Measurements from ENCODE around the gene YJEFN3. TPM values are rescaled to one million over a fixed set of nuclear protein-coding genes. Genes with fewer than 3 reads are reported as not detected.

YJEFN3 gene
- total and polyA plus RNA-seq, 4 donors, result 0.19 to 0.88 (median 0.63) TPM

GRCh38 chr19:19501798-19502197, 26.9 kb upstream of the YJEFN3 start:
- DNase-seq (ENCODE audit: low spot score), result no peak
- no peak overlapping the region for H3K4me3 ChIP-seq (ENCODE audit: low read depth in 1 of 3, low read length in 3 of 3)

DNA sequence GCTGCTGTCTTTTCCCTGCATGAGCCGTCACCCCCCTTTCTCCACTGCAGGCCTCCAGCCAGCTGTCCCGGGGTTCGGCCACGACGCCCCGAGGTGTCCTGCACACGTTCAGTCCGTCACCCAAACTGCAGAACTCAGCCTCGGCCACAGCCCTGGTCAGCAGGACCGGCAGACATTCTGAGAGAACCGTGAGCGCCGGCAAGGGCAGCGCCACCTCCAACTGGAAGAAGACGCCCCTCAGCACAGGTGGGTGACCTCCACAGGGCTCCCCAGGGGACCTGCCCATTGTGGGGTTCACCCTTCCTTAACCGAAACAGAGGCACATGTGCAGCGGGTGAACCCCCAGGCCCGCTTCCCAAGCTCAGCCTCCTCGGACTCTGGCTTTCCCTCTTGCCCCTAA, 26.4 kb upstream of the YJEFN3 start:
- no peak for DNase-seq (ENCODE audit: low spot score)

More at GRCh38 chr19:19501798-19502197, 26.9 kb upstream of the YJEFN3 start:
- H3K36me3 ChIP-seq (ENCODE audit: control insufficient read depth in 4 of 4, insufficient read depth in 3 of 4, low read depth in 1 of 4, low read length in 3 of 4), result peaks cover 21 to 94% (median 52%) of the 10 kb centered on the region in 4 donors
- H3K27me3 ChIP-seq (ENCODE audit: control insufficient read depth in 4 of 4, insufficient read depth in 4 of 4, low read length in 3 of 4), result no peaks in the 10 kb centered on the region
- H3K9ac ChIP-seq (ENCODE audit: low read depth in 1 of 2, low read length in 2 of 2), result no peak overlapping the region
- no peak overlapping the region for H3K27ac ChIP-seq (ENCODE audit: low read depth in 1 of 2, low read length in 2 of 2)
- TF ChIP-seq NR2F2 (IDR thresholded peaks at IDR 0.05) (no peak), CTCF (IDR thresholded peaks at IDR 0.05; ENCODE audit: low read depth, low read length, missing input control) (no peak), JUND (IDR thresholded peaks at IDR 0.05) (no peak), EGR1 (IDR thresholded peaks at IDR 0.05; ENCODE audit: low read depth in 2 of 2) (no peak), HNF4A (conservative IDR thresholded peaks at IDR 0.05) (no peak), TAF1 (conservative IDR thresholded peaks at IDR 0.05) (no peak), SP1 (IDR thresholded peaks at IDR 0.05) (no peak), FOXA2 (IDR thresholded peaks at IDR 0.05) (no peak), RAD21 (IDR thresholded peaks at IDR 0.05) (no peak), MAX (IDR thresholded peaks at IDR 0.05) (no peak), YY1 (IDR thresholded peaks at IDR 0.05) (no peak)
- TF ChIP-seq, protein P1, sequence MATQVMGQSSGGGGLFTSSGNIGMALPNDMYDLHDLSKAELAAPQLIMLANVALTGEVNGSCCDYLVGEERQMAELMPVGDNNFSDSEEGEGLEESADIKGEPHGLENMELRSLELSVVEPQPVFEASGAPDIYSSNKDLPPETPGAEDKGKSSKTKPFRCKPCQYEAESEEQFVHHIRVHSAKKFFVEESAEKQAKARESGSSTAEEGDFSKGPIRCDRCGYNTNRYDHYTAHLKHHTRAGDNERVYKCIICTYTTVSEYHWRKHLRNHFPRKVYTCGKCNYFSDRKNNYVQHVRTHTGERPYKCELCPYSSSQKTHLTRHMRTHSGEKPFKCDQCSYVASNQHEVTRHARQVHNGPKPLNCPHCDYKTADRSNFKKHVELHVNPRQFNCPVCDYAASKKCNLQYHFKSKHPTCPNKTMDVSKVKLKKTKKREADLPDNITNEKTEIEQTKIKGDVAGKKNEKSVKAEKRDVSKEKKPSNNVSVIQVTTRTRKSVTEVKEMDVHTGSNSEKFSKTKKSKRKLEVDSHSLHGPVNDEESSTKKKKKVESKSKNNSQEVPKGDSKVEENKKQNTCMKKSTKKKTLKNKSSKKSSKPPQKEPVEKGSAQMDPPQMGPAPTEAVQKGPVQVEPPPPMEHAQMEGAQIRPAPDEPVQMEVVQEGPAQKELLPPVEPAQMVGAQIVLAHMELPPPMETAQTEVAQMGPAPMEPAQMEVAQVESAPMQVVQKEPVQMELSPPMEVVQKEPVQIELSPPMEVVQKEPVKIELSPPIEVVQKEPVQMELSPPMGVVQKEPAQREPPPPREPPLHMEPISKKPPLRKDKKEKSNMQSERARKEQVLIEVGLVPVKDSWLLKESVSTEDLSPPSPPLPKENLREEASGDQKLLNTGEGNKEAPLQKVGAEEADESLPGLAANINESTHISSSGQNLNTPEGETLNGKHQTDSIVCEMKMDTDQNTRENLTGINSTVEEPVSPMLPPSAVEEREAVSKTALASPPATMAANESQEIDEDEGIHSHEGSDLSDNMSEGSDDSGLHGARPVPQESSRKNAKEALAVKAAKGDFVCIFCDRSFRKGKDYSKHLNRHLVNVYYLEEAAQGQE (IDR thresholded peaks at IDR 0.05), result no peak
- H3K4me1 ChIP-seq (ENCODE audit: control insufficient read depth in 4 of 4, insufficient read depth in 4 of 4, low read length in 3 of 4), result no peaks in the 10 kb centered on the region
- whole genome bisulfite sequencing, result 98% methylated on average over 26 of the region's 26 CpGs
- no peaks in the 10 kb centered on the region for H3K9me3 ChIP-seq (ENCODE audit: control insufficient read depth in 4 of 4, low read length in 3 of 4)

More for the DNA sequence above, 26.4 kb upstream of the YJEFN3 start:
- H3K27me3 ChIP-seq (ENCODE audit: control insufficient read depth in 4 of 4, insufficient read depth in 4 of 4, low read length in 3 of 4), result no peaks in the 10 kb centered on the region
- H3K27ac ChIP-seq (ENCODE audit: low read depth in 1 of 2, low read length in 2 of 2), result no peak overlapping the region
- no peaks in the 10 kb centered on the region for H3K9me3 ChIP-seq (ENCODE audit: control insufficient read depth in 4 of 4, low read length in 3 of 4)
- no peak overlapping the region for H3K9ac ChIP-seq (ENCODE audit: low read depth in 1 of 2, low read length in 2 of 2)
- no peak overlapping the region for H3K4me3 ChIP-seq (ENCODE audit: low read depth in 1 of 3, low read length in 3 of 3)
- 96% methylated on average over 19 of the region's 19 CpGs for WGBS
- H3K36me3 ChIP-seq (ENCODE audit: control insufficient read depth in 4 of 4, insufficient read depth in 3 of 4, low read depth in 1 of 4, low read length in 3 of 4), result peaks cover 21 to 94% (median 50%) of the 10 kb centered on the region in 4 donors
- no peaks in the 10 kb centered on the region for H3K4me1 ChIP-seq (ENCODE audit: control insufficient read depth in 4 of 4, insufficient read depth in 4 of 4, low read length in 3 of 4)
- TF ChIP-seq SP1 (IDR thresholded peaks at IDR 0.05) (no peak), FOXA2 (IDR thresholded peaks at IDR 0.05) (no peak), MAX (IDR thresholded peaks at IDR 0.05) (no peak), TAF1 (conservative IDR thresholded peaks at IDR 0.05) (no peak), ATF3 (IDR thresholded peaks at IDR 0.05) (no peak), FOXA1 (IDR thresholded peaks at IDR 0.05) (no peak), GABPA (IDR thresholded peaks at IDR 0.05 in 1 of 2, conservative IDR thresholded peaks at IDR 0.05 in 1 of 2) (no peak)
